ENCODE measurements around the gene C2orf92. TPM values are rescaled to one million over a fixed set of nuclear protein-coding genes. Genes with fewer than 3 reads are reported as not detected.
A peak's percentile ranks its signal among the peaks of the same experiment; 100 is the strongest.

The C2orf92 gene
- total RNA-seq, 1 experiment from 2014 or later, result 11.2 TPM

DNA sequence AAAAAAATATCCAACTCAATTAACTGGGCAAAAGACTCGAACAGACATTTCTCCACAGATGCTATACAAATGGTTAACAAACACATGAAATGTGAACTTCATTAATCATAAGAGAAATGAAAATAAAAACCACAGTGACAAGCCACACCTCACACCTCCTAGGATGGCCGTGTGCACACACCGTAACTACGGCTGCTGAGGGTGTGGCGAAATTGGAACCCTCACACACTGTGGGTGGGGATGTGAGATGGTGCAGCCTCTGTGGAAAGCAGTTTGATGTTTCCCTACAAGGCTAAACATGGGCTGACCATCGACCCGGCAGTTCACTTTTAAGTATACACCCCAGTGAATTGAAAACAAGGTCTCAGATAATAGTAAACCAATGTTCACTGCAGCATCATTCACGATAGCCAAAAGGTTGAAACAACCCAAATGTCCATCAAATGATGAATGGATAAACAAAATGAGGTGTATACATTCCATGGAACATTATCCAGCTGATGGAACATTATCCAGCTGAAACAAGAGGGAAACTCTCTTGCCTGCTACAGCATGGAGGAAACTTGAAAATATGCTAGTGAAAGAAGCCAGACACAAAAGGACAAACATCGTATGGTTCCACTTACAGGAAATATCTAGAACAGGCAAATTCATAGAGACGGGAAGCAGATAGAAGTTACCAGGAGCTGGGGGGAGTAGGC is 76.1 kb downstream of the C2orf92 start:
- no peaks in the 10 kb centered on the region for H4K20me1 ChIP-seq (ENCODE audit: insufficient read depth)
- intact Hi-C loops (cut with micrococcal nuclease; ENCODE audit: unreplicated experiment), result no loop called here
- H3K79me2 ChIP-seq (ENCODE audit: low read depth), result no peaks in the 10 kb centered on the region
- no peak overlapping the region for H3K27ac ChIP-seq
- no peaks in the 10 kb centered on the region for H3K27me3 ChIP-seq (ENCODE audit: insufficient read depth, low read depth)
- no peaks in the 10 kb centered on the region for H3K9me2 ChIP-seq (ENCODE audit: insufficient read depth)
- DNase-seq, result peak in 1 of 2 experiments; percentile 24
- H2AFZ ChIP-seq, result no peak overlapping the region
- H3K36me3 ChIP-seq (ENCODE audit: low read depth), result no peaks in the 10 kb centered on the region
- peaks cover 6% of the 10 kb centered on the region for H3K4me1 ChIP-seq (replicated peaks; ENCODE audit: insufficient read depth)
- POLR2A ChIA-PET (ENCODE audit: unreplicated experiment), result no interaction called here
- CTCF ChIA-PET, result no interaction called here
- no TSS peak for BruUV-seq (replicated peaks)
- H3K4me2 ChIP-seq, result no peak overlapping the region
- H3K4me3 ChIP-seq, result no peak overlapping the region
- H3F3A ChIP-seq (ENCODE audit: insufficient read depth, low read depth), result no peaks in the 10 kb centered on the region
- no peak for TF ChIP-seq EZH2 (IDR thresholded peaks at IDR 0.05; ENCODE audit: low read depth)
- TF ChIP-seq, protein P1, sequence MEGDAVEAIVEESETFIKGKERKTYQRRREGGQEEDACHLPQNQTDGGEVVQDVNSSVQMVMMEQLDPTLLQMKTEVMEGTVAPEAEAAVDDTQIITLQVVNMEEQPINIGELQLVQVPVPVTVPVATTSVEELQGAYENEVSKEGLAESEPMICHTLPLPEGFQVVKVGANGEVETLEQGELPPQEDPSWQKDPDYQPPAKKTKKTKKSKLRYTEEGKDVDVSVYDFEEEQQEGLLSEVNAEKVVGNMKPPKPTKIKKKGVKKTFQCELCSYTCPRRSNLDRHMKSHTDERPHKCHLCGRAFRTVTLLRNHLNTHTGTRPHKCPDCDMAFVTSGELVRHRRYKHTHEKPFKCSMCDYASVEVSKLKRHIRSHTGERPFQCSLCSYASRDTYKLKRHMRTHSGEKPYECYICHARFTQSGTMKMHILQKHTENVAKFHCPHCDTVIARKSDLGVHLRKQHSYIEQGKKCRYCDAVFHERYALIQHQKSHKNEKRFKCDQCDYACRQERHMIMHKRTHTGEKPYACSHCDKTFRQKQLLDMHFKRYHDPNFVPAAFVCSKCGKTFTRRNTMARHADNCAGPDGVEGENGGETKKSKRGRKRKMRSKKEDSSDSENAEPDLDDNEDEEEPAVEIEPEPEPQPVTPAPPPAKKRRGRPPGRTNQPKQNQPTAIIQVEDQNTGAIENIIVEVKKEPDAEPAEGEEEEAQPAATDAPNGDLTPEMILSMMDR (conservative IDR thresholded peaks at IDR 0.05), result no peak
- H3K9me3 ChIP-seq (ENCODE audit: insufficient read depth, low read depth), result no peaks in the 10 kb centered on the region

DNA sequence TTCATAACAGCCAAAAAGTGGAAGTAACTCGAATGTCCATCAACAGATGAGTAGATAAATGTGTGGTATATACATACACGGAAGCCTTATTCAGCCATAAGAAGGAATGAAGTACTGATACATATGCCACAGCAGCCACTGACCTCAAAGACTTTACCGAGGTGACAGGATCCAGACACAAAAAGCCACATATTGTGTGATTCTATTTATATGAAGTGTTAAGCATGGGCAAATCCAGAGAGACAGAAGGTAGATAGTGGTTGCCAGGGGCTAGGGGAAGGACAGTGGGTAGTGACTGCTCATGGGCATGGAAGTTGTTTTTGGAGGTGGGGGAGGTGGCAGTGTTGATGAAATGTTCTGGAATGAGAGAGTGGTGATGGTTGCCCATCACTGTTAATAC is 77.8 kb downstream of the C2orf92 start:
- CTCF ChIA-PET, result no interaction called here

DNA sequence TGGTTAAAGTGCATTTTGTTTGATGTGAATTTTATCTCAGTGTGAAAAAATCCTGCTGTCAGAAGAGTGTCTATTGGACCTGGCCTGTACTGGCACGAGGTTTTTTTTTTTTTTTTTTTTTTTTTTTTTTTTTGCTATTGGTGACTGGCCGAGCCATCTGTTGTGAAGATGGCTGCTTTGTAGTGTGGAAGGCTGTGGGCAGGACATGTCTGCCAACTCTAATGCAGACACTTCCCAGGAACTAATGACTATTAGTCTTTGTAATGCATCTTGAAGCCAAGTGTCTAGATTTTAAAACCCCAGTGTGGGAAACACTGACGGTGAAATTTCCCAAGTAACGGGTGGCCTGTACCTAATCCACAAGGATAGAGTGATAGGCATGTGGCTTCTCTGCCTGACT is 78.2 kb downstream of the C2orf92 start:
- Histone ChIP-seq H3K9me3 (ENCODE audit: insufficient read depth, low read depth) (no peaks in the 10 kb centered on the region), H3K36me3 (ENCODE audit: low read depth) (no peaks in the 10 kb centered on the region), H2AFZ (no peak overlapping the region), H3K79me2 (ENCODE audit: low read depth) (no peaks in the 10 kb centered on the region), H4K20me1 (ENCODE audit: insufficient read depth) (no peaks in the 10 kb centered on the region), H3K4me2 (no peak overlapping the region), H3K4me1 (replicated peaks; ENCODE audit: insufficient read depth) (peaks cover 13% of the 10 kb centered on the region), H3K9me2 (ENCODE audit: insufficient read depth) (no peaks in the 10 kb centered on the region), H3F3A (ENCODE audit: insufficient read depth, low read depth) (no peaks in the 10 kb centered on the region; the same call in 1 of the 2 replicates), H3K4me3 (no peak overlapping the region), H3K27ac (no peak overlapping the region), H3K27me3 (ENCODE audit: insufficient read depth, low read depth) (no peaks in the 10 kb centered on the region)
- POLR2A ChIA-PET (ENCODE audit: unreplicated experiment), result no interaction called here
- CTCF ChIA-PET, result interaction anchor here (0.6 kb wide), 1 partner anchor 31 kb away, joined by 4 read pairs; no protein-coding TSS in a partner anchor
- intact Hi-C loops (cut with micrococcal nuclease; ENCODE audit: unreplicated experiment), result no loop called here
- DNase-seq, result no peak
- no TSS peak for BruUV-seq (replicated peaks)
- TF ChIP-seq EZH2 (IDR thresholded peaks at IDR 0.05; ENCODE audit: low read depth), result no peak
- TF ChIP-seq, protein P1 (conservative IDR thresholded peaks at IDR 0.05), result no peak

More for the DNA sequence above, 77.8 kb downstream of the C2orf92 start:
- H3K9me3 ChIP-seq (ENCODE audit: insufficient read depth, low read depth), result no peaks in the 10 kb centered on the region
- H3K9me2 ChIP-seq (ENCODE audit: insufficient read depth), result no peaks in the 10 kb centered on the region
- no TSS peak for BruUV-seq (replicated peaks)
- peaks cover 12% of the 10 kb centered on the region for H3K4me1 ChIP-seq (replicated peaks; ENCODE audit: insufficient read depth)
- no peaks in the 10 kb centered on the region for H4K20me1 ChIP-seq (ENCODE audit: insufficient read depth)
- POLR2A ChIA-PET (ENCODE audit: unreplicated experiment), result no interaction called here
- TF ChIP-seq, protein P1 (conservative IDR thresholded peaks at IDR 0.05), result no peak
- no peak for TF ChIP-seq EZH2 (IDR thresholded peaks at IDR 0.05; ENCODE audit: low read depth)
- H3K4me3 ChIP-seq, result no peak overlapping the region
- H3K4me2 ChIP-seq, result no peak overlapping the region
- no peaks in the 10 kb centered on the region for H3F3A ChIP-seq (ENCODE audit: insufficient read depth, low read depth)
- H3K27ac ChIP-seq, result no peak overlapping the region
- DNase-seq, result no peak
- H3K27me3 ChIP-seq (ENCODE audit: insufficient read depth, low read depth), result no peaks in the 10 kb centered on the region
- no peak overlapping the region for H2AFZ ChIP-seq
- H3K36me3 ChIP-seq (ENCODE audit: low read depth), result no peaks in the 10 kb centered on the region
- no peaks in the 10 kb centered on the region for H3K79me2 ChIP-seq (ENCODE audit: low read depth)
- intact Hi-C loops (cut with micrococcal nuclease; ENCODE audit: unreplicated experiment), result no loop called here
